HCT116 (cell line): ENCODE data around the gene PLA2G2F. TPM values are rescaled to one million over a fixed set of nuclear protein-coding genes. Genes with fewer than 3 reads are reported as not detected.

ENCODE experiments used
- ATAC-seq: fragments of 200-7000 bp; cut with Tn5 transposase; 2 replicates; pipeline ENCODE4 v1.9.1; 2020; ENCODE audit warnings: mild to moderate bottlenecking, moderate library complexity
- BruUV-seq: library from RNA; stranded (reverse); fragments of 400-500 nt; replicated peaks from 2 replicates; lab custom pipeline; 2021; lab: Mats Ljungman, UMichigan
- CTCF ChIA-PET: fragments of 300-600 bp; sonication (Branson Sonifier 250); formaldehyde crosslinking; loops from one replicate; lab custom pipeline; 2021; ENCODE audit warnings: antibody characterized with exemption; lab: Charles Lee
- POLR2A ChIA-PET: fragments of 300-600, 350-600 bp; sonication (Branson Sonifier 250); formaldehyde crosslinking; loops from one replicate; lab custom pipeline; 2021; ENCODE audit warnings: antibody characterized with exemption; lab: Charles Lee
- RAD21 ChIA-PET, 2 experiments: fragments of 300-600 bp; sonication (Branson Sonifier 250); formaldehyde crosslinking; loops; one replicate each; lab custom pipeline; 2023; ENCODE audit warnings: low total read pairs in 2 of 2; ENCODE audit not compliant: uncharacterized antibody in 2 of 2, unreplicated experiment in 2 of 2, low non-redundant PET in 1 of 2; lab: Charles Lee
- DNase-seq: peaks from one replicate; pipeline ENCODE4 v3.0.0-alpha.2; 2010; ENCODE audit warnings: low read depth, low spot score
- H2AFZ ChIP-seq: fragments of 200-600 bp; shearing (Covaris generic), sonication (generic); 2 replicates; pipeline ENCODE4 v1.6.1; 2017; ENCODE audit warnings: low read depth, mixed run types, mixed read lengths, antibody characterized with exemption, low read length; ENCODE audit not compliant: poor library complexity, severe bottlenecking
- H3K27ac ChIP-seq: 2 replicates; pipeline ENCODE4 v1.5.1; 2012; ENCODE audit warnings: low read depth, low read length
- H3K27me3 ChIP-seq: fragments of 200-600 bp; sonication (generic); 2 replicates; pipeline ENCODE4 v1.6.1; 2016; ENCODE audit warnings: mixed run types, low read length, mixed read lengths; ENCODE audit not compliant: insufficient read depth
- H3K36me3 ChIP-seq, 2 experiments: fragments of 200-500 bp in 1 of 2; fragments of 200-600 bp in 1 of 2; sonication (Bioruptor generic) in 1 of 2; sonication (generic) in 1 of 2; 2 replicates each; pipeline versions ENCODE4 v1.5.1 to v1.6.1; 2014 to 2016; ENCODE audit warnings: low read length in 2 of 2, inconsistent platforms in 1 of 2, mixed read lengths in 1 of 2, mixed run types in 1 of 2; ENCODE audit not compliant: insufficient read depth in 2 of 2, control insufficient read depth in 1 of 2
- H3K4me1 ChIP-seq, 2 experiments: fragments of 200-600 bp in 1 of 2; sonication (generic) in 1 of 2; 2 replicates each; pipeline versions ENCODE4 v1.5.1 to v1.6.1; 2012 to 2017; ENCODE audit warnings: low read length in 2 of 2, inconsistent platforms in 1 of 2, mild to moderate bottlenecking in 1 of 2, mixed read lengths in 1 of 2, mixed run types in 1 of 2, moderate library complexity in 1 of 2; ENCODE audit not compliant: insufficient read depth in 2 of 2, control insufficient read depth in 1 of 2
- H3K4me2 ChIP-seq: fragments of 200-600 bp; sonication (generic); 2 replicates; pipeline ENCODE4 v1.6.1; 2017; ENCODE audit warnings: mixed run types, low read length, mixed read lengths
- H3K4me3 ChIP-seq, 2 experiments: fragments of 200-600 bp in 1 of 2; sonication (generic) in 1 of 2; replicated peaks in 1 of 2; 2 replicates each; pipeline ENCODE4 v1.5.1; 2011 to 2016; ENCODE audit warnings: low read length in 2 of 2, control low read depth in 1 of 2, low read depth in 1 of 2, mild to moderate bottlenecking in 1 of 2, mixed read lengths in 1 of 2, mixed run types in 1 of 2
- H3K79me2 ChIP-seq: fragments of 200-600 bp; sonication (generic); 2 replicates; pipeline ENCODE4 v1.6.1; 2017; ENCODE audit warnings: mild to moderate bottlenecking, mixed run types, low read length, moderate library complexity, mixed read lengths; ENCODE audit not compliant: insufficient read depth
- H3K9ac ChIP-seq: fragments of 200-600 bp; sonication (generic); 2 replicates; pipeline ENCODE4 v1.6.1; 2016; ENCODE audit warnings: low read length, mixed read lengths
- H3K9me2 ChIP-seq: fragments of 200-600 bp; sonication (generic), shearing (Covaris generic); 2 replicates; pipeline ENCODE4 v1.6.1; 2017; ENCODE audit warnings: mixed run types, mild to moderate bottlenecking, moderate library complexity; ENCODE audit not compliant: insufficient read depth
- H3K9me3 ChIP-seq, 2 experiments: fragments of 200-500 bp in 1 of 2; fragments of 200-600 bp in 1 of 2; sonication (Bioruptor generic) in 1 of 2; sonication (generic) in 1 of 2; 2 replicates each; pipeline ENCODE4 v1.6.1; 2014 to 2017; ENCODE audit warnings: low read length in 2 of 2, mixed read lengths in 2 of 2, inconsistent platforms in 1 of 2, low read depth in 1 of 2, mild to moderate bottlenecking in 1 of 2, mixed run types in 1 of 2, moderate library complexity in 1 of 2; ENCODE audit not compliant: control insufficient read depth in 1 of 2, insufficient read depth in 1 of 2
- H4K20me1 ChIP-seq: fragments of 200-600 bp; sonication (generic), shearing (Covaris generic); 2 replicates; pipeline ENCODE4 v1.6.1; 2017; ENCODE audit warnings: mixed run types, mild to moderate bottlenecking, moderate library complexity; ENCODE audit not compliant: insufficient read depth
- CBX3 ChIP-seq: IDR thresholded peaks from 2 replicates; pipeline ENCODE4 v1.6.1; 2012; ENCODE audit warnings: low read depth
- CEBPB ChIP-seq: IDR thresholded peaks from 2 replicates; pipeline ENCODE4 v1.6.1; 2012; ENCODE audit warnings: low read depth
- EGR1 ChIP-seq: IDR thresholded peaks from 2 replicates; pipeline ENCODE4 v1.6.1; 2012; ENCODE audit warnings: low read depth
- ELF1 ChIP-seq: IDR thresholded peaks from 2 replicates; pipeline ENCODE4 v1.6.1; 2012; ENCODE audit warnings: low read depth, borderline replicate concordance
- EZH2 ChIP-seq: fragments of 200-600 bp; sonication (generic); IDR thresholded peaks from 2 replicates; pipeline ENCODE4 v1.6.1; 2017; ENCODE audit warnings: antibody characterized with exemption, mixed run types
- EZH2phosphoT487 ChIP-seq: fragments of 200-600 bp; IDR thresholded peaks from 2 replicates; pipeline ENCODE4 v1.6.1; 2018; ENCODE audit warnings: antibody characterized with exemption, borderline replicate concordance
- MAX ChIP-seq: IDR thresholded peaks from 2 replicates; pipeline ENCODE4 v1.6.1; 2012
- POLR2AphosphoS5 ChIP-seq: IDR thresholded peaks from 2 replicates; pipeline ENCODE4 v1.6.1; 2011; ENCODE audit warnings: mild to moderate bottlenecking, low read depth, low read length, moderate library complexity
- RAD21 ChIP-seq: IDR thresholded peaks from 2 replicates; pipeline ENCODE4 v1.6.1; 2012; ENCODE audit warnings: low read depth, mild to moderate bottlenecking
- REST ChIP-seq: IDR thresholded peaks from 2 replicates; pipeline ENCODE4 v1.6.1; 2012; ENCODE audit warnings: low read depth
- SIN3A ChIP-seq: IDR thresholded peaks from 2 replicates; pipeline ENCODE4 v1.6.1; 2012; ENCODE audit warnings: low read depth
- SP1 ChIP-seq: IDR thresholded peaks from 2 replicates; pipeline ENCODE4 v1.6.1; 2012; ENCODE audit warnings: low read depth
- TCF7L2 ChIP-seq: IDR thresholded peaks from 2 replicates; pipeline ENCODE4 v1.7.0; 2011; ENCODE audit warnings: borderline replicate concordance, inconsistent platforms; ENCODE audit not compliant: insufficient read depth, insufficient read length; ENCODE audit errors: extremely low read depth
- YY1 ChIP-seq: IDR thresholded peaks from 2 replicates; pipeline ENCODE4 v1.6.1; 2011; ENCODE audit warnings: low read length, low read depth, moderate library complexity, mild to moderate bottlenecking; ENCODE audit not compliant: insufficient replicate concordance; ENCODE audit errors: extremely low read depth
- ZBTB33 ChIP-seq: IDR thresholded peaks from 2 replicates; pipeline ENCODE4 v1.6.1; 2011; ENCODE audit warnings: mild to moderate bottlenecking, low read length, moderate library complexity; ENCODE audit not compliant: insufficient replicate concordance; ENCODE audit errors: extremely low read depth
- ZFX ChIP-seq: fragments of 450-650 bp; IDR thresholded peaks from 2 replicates; pipeline ENCODE4 v1.6.1; 2017
- ZNF274 ChIP-seq: fragments of 200-500 bp; sonication (Bioruptor generic); IDR thresholded peaks from 2 replicates; pipeline ENCODE4 v1.6.1; 2014; ENCODE audit warnings: mild to moderate bottlenecking, low read depth, low read length, inconsistent platforms
- intact Hi-C: fragments of 100-400 bp; cut with micrococcal nuclease; formaldehyde crosslinking; loops from 2 replicates; pipeline ENCODE4 v1.10.0; 2022
- total RNA-seq: library from RNA; stranded (reverse); gene quantifications from one replicate; pipeline ENCODE4 v1.2.1, GENCODE V29; 2021; ENCODE audit not compliant: unreplicated experiment
- TF ChIP-seq, protein P1 (sequence below), 3 experiments: fragments of 200-600 bp in 1 of 3; sonication (generic) in 1 of 3; IDR thresholded peaks in 2 of 3; conservative IDR thresholded peaks in 1 of 3; 2 replicates each; pipeline ENCODE4 v1.5.1; 2012 to 2017; ENCODE audit warnings: low read depth in 2 of 3, low read length in 2 of 3, antibody characterized with exemption in 1 of 3, borderline replicate concordance in 1 of 3, control low read depth in 1 of 3, mild to moderate bottlenecking in 1 of 3, mixed read lengths in 1 of 3, mixed run types in 1 of 3, moderate library complexity in 1 of 3; ENCODE audit not compliant: insufficient read depth in 1 of 3

Gene PLA2G2F
- total RNA-seq, 1 experiment from 2014 or later: 0.12 TPM

DNA sequence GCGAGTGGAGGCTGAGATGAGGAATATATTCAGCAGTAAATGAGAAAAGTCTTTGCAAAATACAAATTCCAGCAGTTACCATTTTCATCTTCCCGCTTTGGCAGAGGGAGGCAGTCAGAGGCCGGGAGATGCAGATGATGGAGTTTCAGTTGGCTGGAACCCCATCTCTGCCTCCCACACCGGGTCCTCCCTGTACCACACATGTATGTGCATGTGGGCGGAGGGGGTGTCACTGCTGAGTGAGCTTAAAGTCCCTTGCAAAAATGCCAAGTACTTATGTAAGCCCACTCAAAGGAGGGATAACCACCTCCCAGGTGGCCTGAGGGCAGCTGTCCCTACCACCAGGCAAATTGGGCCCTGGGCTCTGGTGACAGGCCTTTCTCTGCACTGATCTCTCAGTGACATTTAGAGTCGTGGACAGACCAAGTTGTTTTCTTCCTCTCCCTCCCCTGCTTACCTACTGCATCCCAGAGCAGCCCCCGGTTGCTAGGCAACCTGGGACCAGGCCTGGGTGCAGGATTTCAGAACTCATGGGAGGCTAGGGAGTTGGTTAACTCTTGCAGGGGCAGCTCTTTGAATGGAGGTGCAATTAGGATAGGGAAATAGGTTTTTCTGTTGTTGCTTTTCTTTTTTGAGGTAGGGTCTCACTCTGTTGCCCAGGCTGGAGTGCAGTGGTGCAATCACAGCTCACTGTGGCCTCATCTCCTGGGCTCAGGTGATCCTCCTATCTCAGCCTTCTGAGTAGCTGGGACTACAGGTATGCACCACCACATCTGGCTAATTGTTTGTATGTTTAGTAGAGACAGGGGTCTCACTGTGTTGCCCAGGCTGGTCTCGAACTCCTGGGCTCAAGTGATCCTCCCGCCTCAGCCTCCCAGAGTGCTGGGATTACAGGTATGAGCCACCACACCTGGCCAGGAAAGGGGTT is 29.7 kb downstream of the PLA2G2F start:
- ChIA-PET POLR2A (no interaction called here), RAD21 (no interaction called here), CTCF (interaction anchor here (1.2 kb wide), 1 partner anchor 194 kb away, joined by 3 read pairs; no protein-coding TSS in a partner anchor)
- no peaks in the 10 kb centered on the region for H3K36me3 ChIP-seq
- no peaks in the 10 kb centered on the region for H4K20me1 ChIP-seq
- no peak overlapping the region for H3K27ac ChIP-seq
- BruUV-seq: no TSS peak
- no peaks in the 10 kb centered on the region for H3K79me2 ChIP-seq
- no peaks in the 10 kb centered on the region for H3K9me3 ChIP-seq
- DNase-seq (no peak), ATAC-seq (no peak)
- H3K4me2 ChIP-seq: no peak overlapping the region
- H3K4me3 ChIP-seq: no peak overlapping the region
- H3K27me3 ChIP-seq: no peaks in the 10 kb centered on the region
- H3K9ac ChIP-seq: no peak overlapping the region
- intact Hi-C loops: loop anchor here (5.0 kb wide), 1 partner anchor 323 kb away; no protein-coding TSS in a partner anchor
- H2AFZ ChIP-seq: no peak overlapping the region
- H3K4me1 ChIP-seq: peaks cover 0 to 10% of the 10 kb centered on the region in 2 experiments; a peak in 2 of 4 replicates
- no peaks in the 10 kb centered on the region for H3K9me2 ChIP-seq
- TF ChIP-seq EZH2 (no peak), ELF1 (no peak), ZFX (no peak), CEBPB (no peak), TCF7L2 (no peak), CBX3 (no peak), SP1 (no peak), YY1 (no peak), EZH2phosphoT487 (no peak), POLR2AphosphoS5 (no peak), REST (no peak), ZBTB33 (no peak), ZNF274 (no peak), MAX (no peak), EGR1 (no peak), SIN3A (no peak), RAD21 (no peak)
- TF ChIP-seq, protein P1, sequence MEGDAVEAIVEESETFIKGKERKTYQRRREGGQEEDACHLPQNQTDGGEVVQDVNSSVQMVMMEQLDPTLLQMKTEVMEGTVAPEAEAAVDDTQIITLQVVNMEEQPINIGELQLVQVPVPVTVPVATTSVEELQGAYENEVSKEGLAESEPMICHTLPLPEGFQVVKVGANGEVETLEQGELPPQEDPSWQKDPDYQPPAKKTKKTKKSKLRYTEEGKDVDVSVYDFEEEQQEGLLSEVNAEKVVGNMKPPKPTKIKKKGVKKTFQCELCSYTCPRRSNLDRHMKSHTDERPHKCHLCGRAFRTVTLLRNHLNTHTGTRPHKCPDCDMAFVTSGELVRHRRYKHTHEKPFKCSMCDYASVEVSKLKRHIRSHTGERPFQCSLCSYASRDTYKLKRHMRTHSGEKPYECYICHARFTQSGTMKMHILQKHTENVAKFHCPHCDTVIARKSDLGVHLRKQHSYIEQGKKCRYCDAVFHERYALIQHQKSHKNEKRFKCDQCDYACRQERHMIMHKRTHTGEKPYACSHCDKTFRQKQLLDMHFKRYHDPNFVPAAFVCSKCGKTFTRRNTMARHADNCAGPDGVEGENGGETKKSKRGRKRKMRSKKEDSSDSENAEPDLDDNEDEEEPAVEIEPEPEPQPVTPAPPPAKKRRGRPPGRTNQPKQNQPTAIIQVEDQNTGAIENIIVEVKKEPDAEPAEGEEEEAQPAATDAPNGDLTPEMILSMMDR (IDR thresholded peaks at IDR 0.05 in 2 of 3, conservative IDR thresholded peaks at IDR 0.05 in 1 of 3; ENCODE audit: borderline replicate concordance in 1 of 3, insufficient read depth in 1 of 3, low read depth in 2 of 3, low read length in 2 of 3): no peak
